Measurements from ENCODE around the gene PRTN3. TPM values are rescaled to one million over a fixed set of nuclear protein-coding genes. Genes with fewer than 3 reads are reported as not detected.
A peak's percentile ranks its signal among the peaks of the same experiment; 100 is the strongest.
"Not testable (repeated sequence)": the region's sequence is repeated elsewhere in the genome, so short reads cannot be mapped to it uniquely, and the experiment has no call there.

PRTN3 gene
- polyA plus RNA-seq, 12 donors: 0.66 to 12.0 (median 1.3) TPM; not detected in 2

GRCh38 chr19:877992-878660 lies 37.3 kb downstream of the PRTN3 start:
- DNase-seq: not testable (repeated sequence)

- not testable (repeated sequence) for DNase-seq
These were observed 38.2 kb downstream of the PRTN3 start for GRCh38 chr19:878751-879561.

- DNase-seq: no peak
These were observed 39.1 kb downstream of the PRTN3 start for GRCh38 chr19:879711-880438.

GRCh38 chr19:881385-882071 lies 40.7 kb downstream of the PRTN3 start:
- no peak for DNase-seq

GRCh38 chr19:882871-883497 lies 42.2 kb downstream of the PRTN3 start:
- no peak for DNase-seq

- DNase-seq: no peak
These were observed 42.9 kb downstream of the PRTN3 start for GRCh38 chr19:883661-884211.

- no peak for DNase-seq
These were observed 43.8 kb downstream of the PRTN3 start for GRCh38 chr19:884420-885211.

- DNase-seq: no peak
These were observed 44.9 kb downstream of the PRTN3 start for GRCh38 chr19:885536-886224.

- no peak for DNase-seq
These were observed 46.3 kb downstream of the PRTN3 start for GRCh38 chr19:887072-887471.

- DNase-seq: no peak
These were observed 46.8 kb downstream of the PRTN3 start for GRCh38 chr19:887599-887998.

- no peak for DNase-seq
These were observed 48.0 kb downstream of the PRTN3 start for GRCh38 chr19:888581-889385.

GRCh38 chr19:889662-890295 lies 49.0 kb downstream of the PRTN3 start:
- no peak for DNase-seq

- DNase-seq: no peak
These were observed 50.0 kb downstream of the PRTN3 start for GRCh38 chr19:890831-891230.

- DNase-seq: not testable (repeated sequence)
These were observed 50.8 kb downstream of the PRTN3 start for GRCh38 chr19:891421-892200.

GRCh38 chr19:892243-892893 lies 51.6 kb downstream of the PRTN3 start:
- no peak for DNase-seq

GRCh38 chr19:892894-893689 lies 52.3 kb downstream of the PRTN3 start, which contains the start of the genes MED16 and RNU6-9:
TSS of gene MED16 (minus strand) at chr19:893187. CDS start at chr19:891131, 2,056 bp downstream.
TSS of gene RNU6-9 (plus strand) at chr19:893484.
- DNase-seq: peak; percentile 95

All from muscle of arm (tissue), 12 donors.